Dendritic cell treated with granulocyte-macrophage colony-stimulating factor and Interleukin-4, amounts not matched to agents 40 ng/mL and 50 ng/mL, for 4 days (primary cell): Measurements from ENCODE around the gene NDUFA5.
A peak's percentile ranks its signal among the peaks of the same experiment; 100 is the strongest.
"Not testable (repeated sequence)": the region's sequence is repeated elsewhere in the genome, so short reads cannot be mapped to it uniquely, and the experiment has no call there.

Experiments used
- H3K27ac Mint-ChIP-seq: one replicate; pipeline ENCODE4 v1.8.0; 2022; ENCODE audit warnings: mild to moderate bottlenecking, mixed read lengths
- H3K27me3 Mint-ChIP-seq: one replicate; pipeline ENCODE4 v1.8.0; 2022; ENCODE audit warnings: mild to moderate bottlenecking, mixed read lengths
- H3K36me3 Mint-ChIP-seq: one replicate; pipeline ENCODE4 v1.8.0; 2022; ENCODE audit warnings: low read depth, mixed read lengths
- H3K4me1 Mint-ChIP-seq: one replicate; pipeline ENCODE4 v1.8.0; 2022; ENCODE audit warnings: low read depth, mixed read lengths
- H3K4me3 Mint-ChIP-seq: one replicate; pipeline ENCODE4 v1.8.0; 2022; ENCODE audit warnings: mild to moderate bottlenecking, moderate library complexity, mixed read lengths
- H3K9me3 Mint-ChIP-seq: one replicate; pipeline ENCODE4 v1.8.0; 2022; ENCODE audit warnings: mixed read lengths
- intact Hi-C: fragments of 100-400 bp; cut with micrococcal nuclease; formaldehyde crosslinking; loops from one replicate; pipeline ENCODE4 v1.15.0; 2022

The NDUFA5 gene

DNA sequence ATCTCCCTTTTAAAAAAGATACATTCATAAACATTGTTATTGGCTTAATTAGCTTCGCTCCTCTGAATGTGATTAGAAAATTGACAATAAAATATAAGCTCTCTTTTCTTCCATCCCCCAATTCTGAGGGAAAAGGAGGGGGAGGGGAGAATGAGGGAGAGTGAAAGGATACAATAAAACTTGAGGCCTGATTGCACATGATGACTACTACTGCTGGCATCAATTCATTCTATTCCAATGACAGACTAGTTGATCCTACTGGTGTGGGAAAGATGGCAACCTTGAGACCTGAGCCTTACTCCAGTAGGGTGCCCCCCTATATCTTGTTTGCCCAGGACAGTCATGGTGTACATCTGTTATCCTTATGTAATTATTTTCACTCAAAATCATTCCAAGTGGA, 18.7 kb downstream of the NDUFA5 start:
- Mint-ChIP-seq H3K9me3 (no peaks in the 10 kb centered on the region), H3K27ac (no peak overlapping the region), H3K4me3 (no peak overlapping the region), H3K36me3 (peaks cover 26% of the 10 kb centered on the region), H3K4me1 (peaks cover 9% of the 10 kb centered on the region), H3K27me3 (peaks cover 5% of the 10 kb centered on the region)
- intact Hi-C loops = loop anchor here (5.0 kb wide), 1 partner anchor 1388 kb away; the partner anchor contains the start of gene POT1

- Mint-ChIP-seq H3K27me3 (peaks cover 11% of the 10 kb centered on the region), H3K9me3 (no peaks in the 10 kb centered on the region), H3K4me3 (no peak overlapping the region), H3K36me3 (peaks cover 23% of the 10 kb centered on the region), H3K27ac (no peak overlapping the region), H3K4me1 (peaks cover 11% of the 10 kb centered on the region)
- intact Hi-C loops = loop anchor here (5.0 kb wide), 1 partner anchor 1389 kb away; the partner anchor contains the start of gene POT1
Observed at GRCh38 chr7:123538189-123538714, 19.4 kb downstream of the NDUFA5 start.

- Mint-ChIP-seq H3K27me3 (peaks cover 20% of the 10 kb centered on the region), H3K27ac (no peak overlapping the region), H3K9me3 (no peaks in the 10 kb centered on the region), H3K36me3 (peaks cover 18% of the 10 kb centered on the region), H3K4me1 (peaks cover 16% of the 10 kb centered on the region), H3K4me3 (no peak overlapping the region)
- intact Hi-C loops = loop anchor here (5.0 kb wide), 1 partner anchor 1390 kb away; the partner anchor contains the start of gene POT1
Observed at GRCh38 chr7:123537026-123537642, 20.5 kb downstream of the NDUFA5 start.

- Mint-ChIP-seq H3K4me3 (no peak overlapping the region), H3K9me3 (no peaks in the 10 kb centered on the region), H3K4me1 (peaks cover 17% of the 10 kb centered on the region), H3K27me3 (peaks cover 28% of the 10 kb centered on the region), H3K27ac (no peak overlapping the region), H3K36me3 (peaks cover 13% of the 10 kb centered on the region)
- intact Hi-C loops = loop anchor here (2.0 to 5.0 kb wide), 2 partner anchors 213 to 1392 kb away; partner anchors contain the start of genes POT1 and WASL
Observed at GRCh38 chr7:123535517-123535916, 22.1 kb downstream of the NDUFA5 start.

- H3K36me3 Mint-ChIP-seq = peaks cover 12% of the 10 kb centered on the region
- intact Hi-C loops = loop anchor here (1.0 to 5.0 kb wide), 3 partner anchors 23 to 1393 kb away; partner anchors contain the start of genes NDUFA5, POT1 and WASL
- peaks cover 17% of the 10 kb centered on the region for H3K4me1 Mint-ChIP-seq
- H3K4me3 Mint-ChIP-seq = peak within 1 kb of the TSS; percentile 95
- peak within 1 kb of the TSS; percentile 99 for H3K27ac Mint-ChIP-seq
- peaks cover 36% of the 10 kb centered on the region for H3K27me3 Mint-ChIP-seq
- no peaks in the 10 kb centered on the region for H3K9me3 Mint-ChIP-seq
Observed at GRCh38 chr7:123534383-123535260, 23.0 kb downstream of the NDUFA5 start, which contains the start of gene IQUB. Gene IQUB, minus strand, starts transcription at chr7:123534595. Its CDS starts 22,255 bp downstream, at chr7:123512340.

DNA sequence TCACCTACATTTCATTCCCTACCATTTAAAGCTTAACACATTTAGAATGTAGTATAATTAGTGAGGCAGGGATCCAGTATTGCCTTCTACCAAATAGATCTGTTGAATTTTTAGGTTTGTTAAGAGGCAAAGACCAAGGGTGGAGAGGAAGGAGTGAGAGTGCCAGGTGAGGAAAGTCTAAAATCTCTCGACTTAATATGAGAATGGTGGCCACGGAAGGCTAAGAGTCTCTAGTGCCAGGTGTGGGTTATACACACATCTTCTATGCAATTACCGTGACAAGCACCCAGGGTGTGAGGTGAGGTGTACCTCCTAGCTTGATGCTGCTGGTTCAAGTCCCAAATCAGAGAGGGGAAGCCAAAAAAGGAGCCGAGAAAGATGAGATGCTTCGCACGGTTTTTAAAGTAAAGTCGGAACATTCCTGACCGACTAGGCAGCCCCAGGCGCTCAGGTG, 23.7 kb downstream of the NDUFA5 start:
- Mint-ChIP-seq H3K27me3 (peaks cover 36% of the 10 kb centered on the region), H3K4me1 (peaks cover 17% of the 10 kb centered on the region), H3K4me3 (peak overlapping the region; percentile 95), H3K9me3 (no peaks in the 10 kb centered on the region), H3K36me3 (peaks cover 7% of the 10 kb centered on the region), H3K27ac (peak overlapping the region; percentile 99)
- intact Hi-C loops = loop anchor here (1.0 to 2.0 kb wide), 2 partner anchors 23 to 215 kb away; partner anchors contain the start of genes NDUFA5 and WASL

DNA sequence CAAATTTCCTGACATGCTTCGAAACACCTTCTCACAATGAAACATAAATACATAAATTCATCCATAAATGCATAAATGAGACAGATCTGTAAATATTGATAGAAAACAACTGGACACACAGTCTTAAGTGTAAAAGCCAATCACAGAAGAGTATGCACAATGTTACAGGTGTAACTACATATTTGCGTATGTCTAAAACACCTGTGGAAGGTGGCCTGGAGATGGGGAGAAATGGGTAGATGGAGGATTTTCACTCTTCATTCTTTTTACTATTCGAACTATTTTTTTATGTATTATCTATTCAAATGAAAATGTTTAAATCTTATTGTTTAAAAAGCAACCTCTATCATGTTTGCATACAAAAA, 24.1 kb downstream of the NDUFA5 start:
- peaks cover 36% of the 10 kb centered on the region for H3K27me3 Mint-ChIP-seq
- intact Hi-C loops = no loop called here
- no peak overlapping the region for H3K4me3 Mint-ChIP-seq
- no peak overlapping the region for H3K27ac Mint-ChIP-seq
- peaks cover 16% of the 10 kb centered on the region for H3K4me1 Mint-ChIP-seq
- H3K36me3 Mint-ChIP-seq = peaks cover 7% of the 10 kb centered on the region
- H3K9me3 Mint-ChIP-seq = no peaks in the 10 kb centered on the region

- Mint-ChIP-seq H3K4me3 (peak overlapping the region; percentile 56), H3K27me3 (peaks cover 37% of the 10 kb centered on the region), H3K4me1 (peaks cover 11% of the 10 kb centered on the region)
- intact Hi-C loops, H3K9me3 Mint-ChIP-seq, H3K27ac Mint-ChIP-seq, H3K36me3 Mint-ChIP-seq: not testable (repeated sequence)
Observed at GRCh38 chr7:123532788-123533552, 24.6 kb downstream of the NDUFA5 start.

DNA sequence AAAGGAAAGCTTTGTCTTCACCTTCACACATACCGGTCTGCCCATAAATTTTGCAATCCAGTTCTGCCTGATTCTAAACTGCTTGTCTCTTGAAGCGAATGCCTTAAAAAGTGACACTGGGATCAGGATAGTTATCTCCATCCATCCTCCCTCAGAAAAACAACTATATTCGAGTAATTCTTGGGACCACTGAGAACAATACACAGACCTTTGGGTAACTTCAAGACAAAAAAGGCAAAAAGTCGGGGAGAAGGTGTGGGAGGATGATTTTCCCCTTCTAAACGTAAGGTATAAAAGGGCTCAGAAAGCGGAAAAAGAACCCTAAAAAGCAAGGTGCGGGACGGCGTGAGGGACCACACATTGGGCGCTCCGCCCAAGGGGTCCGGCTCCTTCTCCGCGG, 25.3 kb downstream of the NDUFA5 start:
- H3K27ac Mint-ChIP-seq, H3K36me3 Mint-ChIP-seq, intact Hi-C loops, H3K9me3 Mint-ChIP-seq: not testable (repeated sequence)
- Mint-ChIP-seq H3K4me1 (peaks cover 11% of the 10 kb centered on the region), H3K4me3 (peak overlapping the region; percentile 21), H3K27me3 (peaks cover 37% of the 10 kb centered on the region)

- H3K27ac Mint-ChIP-seq, H3K9me3 Mint-ChIP-seq, H3K4me3 Mint-ChIP-seq, intact Hi-C loops, H3K36me3 Mint-ChIP-seq: not testable (repeated sequence)
- Mint-ChIP-seq H3K4me1 (peaks cover 11% of the 10 kb centered on the region), H3K27me3 (peaks cover 39% of the 10 kb centered on the region)
Observed at GRCh38 chr7:123530035-123530591, 27.5 kb downstream of the NDUFA5 start.

GRCh38 chr7:123528265-123528664, 29.4 kb downstream of the NDUFA5 start:
- Mint-ChIP-seq H3K27ac (no peak overlapping the region), H3K4me3 (no peak overlapping the region), H3K4me1 (peaks cover 6% of the 10 kb centered on the region), H3K36me3 (no peaks in the 10 kb centered on the region), H3K27me3 (peaks cover 28% of the 10 kb centered on the region), H3K9me3 (no peaks in the 10 kb centered on the region)
- intact Hi-C loops = no loop called here

GRCh38 chr7:123527712-123528225, 29.8 kb downstream of the NDUFA5 start:
- intact Hi-C loops, H3K9me3 Mint-ChIP-seq, H3K4me1 Mint-ChIP-seq, H3K36me3 Mint-ChIP-seq, H3K4me3 Mint-ChIP-seq, H3K27ac Mint-ChIP-seq: not testable (repeated sequence)
- peaks cover 23% of the 10 kb centered on the region for H3K27me3 Mint-ChIP-seq

DNA sequence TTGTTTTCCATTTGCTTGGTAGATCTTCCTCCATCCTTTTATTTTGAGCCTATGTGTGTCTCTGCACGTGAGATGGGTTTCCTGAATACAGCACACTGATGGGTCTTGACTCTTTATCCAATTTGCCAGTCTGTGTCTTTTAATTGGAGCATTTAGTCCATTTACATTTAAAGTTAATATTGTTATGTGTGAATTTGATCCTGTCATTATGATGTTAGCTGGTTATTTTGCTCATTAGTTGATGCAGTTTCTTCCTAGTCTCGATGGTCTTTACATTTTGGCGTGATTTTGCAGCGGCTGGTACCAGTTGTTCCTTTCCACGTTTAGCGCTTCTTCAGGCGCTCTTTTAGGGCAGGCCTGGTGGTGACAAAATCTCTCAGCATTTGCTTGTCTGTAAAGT, 31.1 kb downstream of the NDUFA5 start:
- H3K9me3 Mint-ChIP-seq, H3K27ac Mint-ChIP-seq, H3K4me1 Mint-ChIP-seq, intact Hi-C loops, H3K36me3 Mint-ChIP-seq, H3K4me3 Mint-ChIP-seq: not testable (repeated sequence)
- peaks cover 17% of the 10 kb centered on the region for H3K27me3 Mint-ChIP-seq
